GM19193 (cell line): ENCODE results near the gene CFAP57.

Source experiments
- POLR2A ChIP-seq: IDR thresholded peaks from 4 replicates; pipeline ENCODE4 v1.6.1; 2011; ENCODE audit not compliant: insufficient read depth, insufficient read length; ENCODE audit errors: extremely low read depth

Gene CFAP57

DNA sequence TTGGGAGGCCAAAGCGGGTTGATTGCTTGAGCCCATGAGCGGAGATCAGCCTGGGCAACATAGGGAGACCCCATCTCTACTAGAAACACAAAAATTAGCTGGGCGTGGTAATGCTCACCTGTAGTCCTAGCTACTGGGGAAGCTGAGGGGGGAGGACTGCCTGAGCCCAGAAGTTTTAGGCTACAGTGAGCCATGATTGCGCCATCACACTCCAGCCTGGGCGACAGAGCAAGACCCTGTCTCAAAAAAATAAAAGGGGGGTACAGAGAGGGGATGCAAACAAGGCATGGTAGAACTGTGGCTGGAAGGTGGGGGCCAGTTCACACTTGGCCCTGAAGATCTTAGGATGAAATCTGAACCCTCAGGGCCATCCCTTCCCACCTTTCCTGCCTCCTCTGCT lies 114.4 kb downstream of the CFAP57 start:
- no peak for TF ChIP-seq POLR2A

DNA sequence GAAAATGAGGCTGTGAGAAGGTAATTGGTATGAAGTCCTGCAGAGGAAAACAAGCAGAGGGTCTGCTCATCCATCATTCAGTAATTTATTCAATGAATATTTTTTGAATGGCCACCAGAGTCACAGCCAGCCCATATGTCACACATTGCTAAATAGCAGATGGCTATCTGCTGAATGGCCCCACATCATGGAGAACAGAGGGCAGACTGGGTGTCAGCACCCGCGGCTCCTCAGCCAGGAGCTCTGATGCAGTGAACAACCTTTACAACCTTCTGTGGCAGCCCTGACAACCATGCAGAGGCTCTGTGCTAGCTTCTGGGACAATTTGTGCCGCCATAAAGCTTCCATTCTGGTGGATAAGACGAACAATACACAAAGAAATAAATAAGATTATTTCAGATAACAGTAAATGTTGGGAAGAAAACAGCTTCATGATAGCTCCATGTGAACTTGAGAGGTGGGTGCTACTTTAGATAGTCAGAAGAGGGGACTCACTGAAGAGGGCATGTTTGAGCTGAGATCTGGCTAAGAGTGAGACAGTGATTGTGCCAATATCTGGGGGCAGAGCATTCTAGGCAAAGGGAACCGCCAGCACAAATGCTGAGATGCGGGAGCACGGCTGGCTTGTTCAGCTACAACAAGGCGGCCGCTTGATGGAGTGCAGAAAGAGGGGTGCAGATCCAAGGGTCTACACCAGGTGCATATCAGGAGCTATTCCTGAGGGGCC lies 116.1 kb downstream of the CFAP57 start:
- TF ChIP-seq POLR2A, result no peak

DNA sequence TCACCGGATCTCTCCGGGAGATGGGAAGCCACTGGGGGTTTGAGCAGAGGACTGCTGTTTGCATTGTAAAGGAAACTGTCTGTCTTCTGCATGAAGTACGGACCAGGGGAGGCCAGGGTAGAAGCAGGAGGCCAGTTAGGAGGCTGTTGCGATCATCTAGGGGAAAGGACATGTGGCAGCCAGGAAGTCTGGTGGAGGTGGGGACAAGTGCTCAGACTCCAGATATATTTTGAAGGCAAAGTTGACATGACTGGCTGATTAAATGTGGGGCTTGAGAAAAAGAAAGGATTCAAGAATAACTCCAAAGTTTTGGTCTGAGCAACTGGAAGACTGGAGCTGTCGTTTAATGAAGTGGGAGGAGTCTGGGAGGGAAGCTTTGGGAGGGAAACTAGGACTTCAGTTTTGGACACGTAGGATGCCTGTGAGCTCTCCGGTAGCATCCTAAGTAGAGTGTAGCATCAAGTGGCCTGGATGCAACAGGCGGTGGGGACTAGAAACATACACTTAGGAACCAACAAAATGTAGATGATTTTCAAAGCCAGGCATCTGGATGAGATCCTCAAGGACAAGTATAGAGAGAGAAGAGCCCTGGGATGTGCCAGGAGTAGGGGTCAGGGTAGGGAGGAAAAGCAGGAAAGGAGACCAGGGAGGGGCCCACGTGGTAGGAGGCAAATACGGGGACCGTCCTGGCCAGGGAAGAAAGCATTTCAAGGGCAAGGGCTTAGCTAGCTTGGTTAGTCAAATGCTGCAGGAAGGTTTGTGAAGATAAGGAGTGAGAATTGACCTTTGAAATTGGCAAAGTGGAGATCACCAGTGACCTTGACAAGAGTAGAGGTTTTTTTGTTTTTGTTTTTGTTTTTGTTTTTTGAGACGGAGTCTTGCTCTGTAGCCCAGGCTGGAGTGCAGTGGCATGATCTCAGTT lies 116.9 kb downstream of the CFAP57 start:
- TF ChIP-seq POLR2A, result no peak

DNA sequence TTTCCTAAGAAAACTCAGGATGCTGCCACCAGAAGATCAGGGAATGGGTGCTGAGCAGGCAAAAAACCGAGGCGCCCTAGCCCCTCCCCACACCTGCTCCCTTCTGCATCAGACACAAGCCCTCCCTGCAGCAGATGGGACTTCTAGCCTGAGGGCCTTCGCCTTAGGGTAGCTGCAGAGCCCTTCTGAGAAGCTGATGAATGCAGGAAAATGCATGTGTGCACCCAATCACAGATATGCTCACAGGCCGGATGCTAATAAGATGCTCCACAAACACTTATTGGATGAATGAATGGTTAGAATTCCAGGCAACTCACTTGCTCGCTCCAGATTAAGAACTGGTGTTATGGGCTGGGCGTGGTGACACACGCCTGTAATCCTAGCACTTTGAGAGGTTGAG lies 120.1 kb downstream of the CFAP57 start:
- TF ChIP-seq POLR2A, result no peak

DNA sequence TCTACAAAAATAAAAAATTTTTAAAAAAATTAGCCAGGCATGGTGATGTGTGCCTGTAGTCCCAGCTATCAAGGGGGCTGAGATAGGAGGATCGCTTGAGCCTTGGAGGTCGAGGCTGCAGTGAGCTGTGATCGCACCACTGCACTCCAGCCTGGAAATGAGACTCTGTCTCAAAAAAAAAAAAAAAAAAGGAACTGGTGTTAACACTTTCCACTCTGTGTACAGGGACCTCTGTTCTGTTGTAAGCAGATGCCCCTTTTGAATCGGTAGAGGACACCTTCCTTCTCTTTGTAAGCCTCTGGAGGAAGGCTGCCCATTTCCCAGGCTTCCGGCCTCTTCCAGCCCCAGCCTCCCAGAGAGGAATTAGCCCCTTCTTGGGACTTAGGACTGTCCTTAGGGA lies 120.5 kb downstream of the CFAP57 start:
- TF ChIP-seq POLR2A, result no peak

DNA sequence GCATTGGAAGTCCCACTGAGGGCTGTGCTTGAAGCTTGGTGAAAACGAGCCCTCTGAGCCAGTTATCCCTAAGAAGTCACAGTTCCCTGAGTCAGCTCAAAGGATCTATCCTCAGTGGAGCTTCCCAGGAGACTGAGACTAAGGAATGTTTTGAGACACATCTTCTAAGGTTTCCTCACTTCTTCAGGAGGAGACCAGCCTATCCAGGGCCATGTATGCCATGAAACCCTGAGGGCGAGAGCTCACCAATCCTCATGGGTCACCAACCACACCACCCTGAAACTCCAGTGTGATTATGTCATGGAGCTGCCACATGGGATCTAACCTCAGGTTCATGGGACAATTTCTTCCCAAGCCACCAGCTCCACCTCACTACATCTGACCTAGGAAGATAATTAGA lies 121.0 kb downstream of the CFAP57 start:
- TF ChIP-seq POLR2A, result no peak

DNA sequence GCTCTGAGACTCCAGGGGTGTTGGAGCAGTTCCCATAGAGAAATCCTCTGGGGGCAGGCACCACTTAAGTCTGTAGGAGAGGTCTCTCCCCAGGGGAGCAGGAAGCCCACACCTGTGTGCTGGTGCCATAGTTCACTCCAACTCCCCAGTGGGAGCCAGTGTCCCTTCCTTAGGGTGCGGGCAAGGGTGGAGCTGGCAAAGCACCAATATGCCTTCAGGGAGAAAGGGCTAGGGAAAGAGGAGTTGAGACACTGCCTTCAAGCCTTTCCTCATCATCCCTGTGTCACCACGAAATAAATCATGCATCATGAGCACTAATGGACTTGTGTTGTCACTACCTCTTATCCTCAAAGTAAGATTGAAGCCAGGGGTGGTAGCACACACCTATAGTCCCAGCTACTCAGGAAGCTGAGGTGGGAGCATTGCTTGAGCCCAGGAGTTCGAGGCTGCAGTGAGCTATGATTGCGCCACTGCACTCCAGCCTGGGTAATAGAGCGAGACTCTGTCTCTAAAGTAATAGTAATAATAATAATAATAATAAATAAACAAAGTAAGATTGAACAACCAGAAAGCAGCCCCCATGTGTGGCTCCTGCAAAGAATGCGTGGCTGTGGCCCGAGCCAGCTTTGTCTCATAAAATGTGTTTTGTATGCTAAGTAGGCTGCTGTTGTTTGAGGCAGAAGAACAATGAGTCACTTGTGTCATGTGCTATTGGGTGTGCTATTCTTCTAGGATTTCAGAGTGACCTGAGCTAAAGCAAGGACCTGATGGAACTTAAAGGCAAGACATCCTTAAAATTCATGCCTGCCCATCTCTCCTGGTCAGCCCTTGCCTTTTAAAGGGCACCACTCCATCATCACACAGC lies 122.0 kb downstream of the CFAP57 start:
- TF ChIP-seq POLR2A, result no peak

DNA sequence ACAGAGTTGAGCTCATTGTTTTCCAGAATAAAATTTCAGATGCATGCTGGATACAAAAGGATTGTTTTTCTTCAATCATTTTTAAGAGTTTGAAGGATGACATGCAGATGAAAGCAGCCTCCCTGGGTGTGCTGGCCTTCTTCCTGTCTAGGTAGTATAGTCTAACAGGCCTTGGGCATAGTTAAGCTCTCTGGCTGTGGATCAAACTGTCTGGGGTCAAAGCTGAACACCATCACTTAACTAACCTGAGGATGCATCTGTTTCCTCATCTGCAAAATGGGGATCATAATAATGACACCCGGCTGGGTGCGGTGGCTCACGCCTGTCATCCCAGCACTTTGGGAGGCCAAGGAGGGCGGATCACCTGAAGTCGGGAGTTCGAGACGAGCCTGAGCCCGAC lies 122.6 kb downstream of the CFAP57 start:
- no peak for TF ChIP-seq POLR2A

DNA sequence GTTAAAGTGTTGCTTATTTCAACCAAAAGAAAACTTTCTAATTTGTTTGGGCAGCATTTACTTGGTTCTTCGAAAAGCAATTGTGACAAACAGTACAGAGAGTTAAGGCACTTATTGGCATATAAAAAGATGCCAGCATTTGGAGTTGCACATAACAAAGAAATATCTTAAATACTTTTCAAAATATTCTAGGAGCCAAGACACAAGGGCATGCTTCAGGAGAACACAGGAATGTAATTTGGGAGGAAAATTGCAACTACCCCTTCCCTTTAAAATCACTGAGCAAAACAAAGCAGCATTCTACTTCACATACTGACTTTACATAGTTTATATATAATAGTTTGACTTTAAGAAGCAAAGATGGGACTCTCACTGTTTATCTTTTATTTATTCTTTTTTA lies 124.1 kb downstream of the CFAP57 start:
- no peak for TF ChIP-seq POLR2A

DNA sequence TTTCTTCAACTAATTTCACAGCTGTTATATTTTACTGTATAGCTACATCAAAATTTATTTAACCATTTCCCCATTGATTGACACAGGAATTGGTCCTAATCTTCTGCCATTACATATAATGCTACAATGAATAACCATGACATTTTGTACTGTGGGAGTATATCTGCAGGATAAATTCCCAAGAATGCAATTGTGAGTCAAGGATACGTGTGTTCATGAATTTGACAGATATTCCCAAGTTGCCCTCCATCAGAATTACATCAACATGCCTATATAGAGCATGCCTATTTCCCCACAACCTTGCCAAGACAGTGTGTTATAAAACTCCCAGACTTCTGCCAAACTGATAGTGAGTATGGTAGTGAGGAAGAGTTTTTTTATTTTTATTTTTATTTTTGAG lies 125.9 kb downstream of the CFAP57 start:
- no peak for TF ChIP-seq POLR2A

DNA sequence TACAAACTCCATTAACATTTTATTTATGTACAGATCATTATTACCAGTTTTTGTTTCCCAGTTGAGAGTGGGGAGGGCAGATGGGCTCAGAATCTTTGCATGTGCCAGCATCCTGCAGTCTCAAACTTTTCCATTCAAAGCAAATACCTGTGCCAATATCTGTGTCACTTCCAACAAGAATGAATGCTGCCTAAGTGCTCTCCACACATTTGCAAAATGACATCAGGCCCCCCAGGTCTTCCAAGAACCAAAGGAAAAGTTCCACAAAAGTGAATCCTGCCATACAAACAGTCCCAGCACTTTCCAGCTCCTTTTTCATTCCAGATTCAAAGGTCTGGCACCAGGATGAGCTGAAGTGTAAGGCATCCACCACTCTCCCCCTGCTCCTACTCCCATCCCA lies 127.0 kb downstream of the CFAP57 start:
- TF ChIP-seq POLR2A, result no peak

DNA sequence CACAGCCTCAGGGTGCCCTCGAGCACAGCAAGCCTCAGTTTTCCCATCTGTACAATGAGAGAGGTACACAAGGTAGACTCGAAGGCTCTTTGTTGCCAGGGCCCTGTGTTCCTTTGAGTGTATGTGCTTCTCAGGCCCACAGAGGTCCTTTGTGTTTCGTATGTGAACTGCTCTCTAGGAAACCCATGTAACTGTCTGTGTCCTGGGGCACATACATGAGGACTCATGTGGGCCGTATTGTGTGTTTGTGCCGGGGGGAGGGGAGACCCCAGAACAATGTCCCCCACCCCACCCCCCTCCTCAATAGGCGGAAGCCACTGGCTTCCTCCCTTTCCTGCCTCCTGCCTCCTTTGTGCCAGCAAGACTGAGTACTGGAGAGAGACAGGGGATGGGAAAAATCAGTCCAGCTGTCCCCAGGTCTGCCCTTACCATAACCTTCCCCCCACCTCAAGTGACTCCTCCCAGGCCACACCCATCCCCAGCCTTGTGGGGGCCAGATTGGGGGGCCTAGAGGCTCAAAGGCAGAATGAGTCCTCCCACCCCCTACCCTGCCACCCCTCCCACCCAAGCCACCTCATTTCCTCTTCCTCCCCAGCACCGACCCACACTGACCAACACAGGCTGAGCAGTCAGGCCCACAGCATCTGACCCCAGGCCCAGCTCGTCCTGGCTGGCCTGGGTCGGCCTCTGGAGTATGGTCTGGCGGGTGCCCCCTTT lies 128.4 kb downstream of the CFAP57 start, which contains the start of gene TIE1:
Gene TIE1, plus strand, starts transcription at position 605 of the 717 bp plus-strand sequence. Its CDS starts 90 bp downstream, at position 695.
- no peak for TF ChIP-seq POLR2A

DNA sequence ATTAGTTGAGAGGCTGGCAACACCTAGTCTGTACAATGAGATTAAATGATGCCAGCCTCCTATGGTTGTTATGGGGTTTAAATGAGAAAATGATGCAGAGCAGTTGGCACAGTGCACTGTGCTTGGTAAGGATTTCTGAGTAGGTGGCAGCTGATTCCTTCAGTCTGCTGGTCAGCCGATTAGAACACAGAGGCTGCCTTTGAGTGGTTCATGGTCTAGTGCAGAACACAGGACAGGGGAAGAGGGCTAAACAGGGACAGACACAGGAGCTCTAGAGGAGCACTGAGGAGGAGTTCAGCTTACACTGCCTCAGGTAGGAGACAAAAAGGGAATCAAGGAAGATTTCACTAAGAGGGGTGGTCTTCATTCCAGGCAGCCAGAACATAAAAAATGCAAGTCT lies 130.1 kb downstream of the CFAP57 start:
- TF ChIP-seq POLR2A, result no peak

DNA sequence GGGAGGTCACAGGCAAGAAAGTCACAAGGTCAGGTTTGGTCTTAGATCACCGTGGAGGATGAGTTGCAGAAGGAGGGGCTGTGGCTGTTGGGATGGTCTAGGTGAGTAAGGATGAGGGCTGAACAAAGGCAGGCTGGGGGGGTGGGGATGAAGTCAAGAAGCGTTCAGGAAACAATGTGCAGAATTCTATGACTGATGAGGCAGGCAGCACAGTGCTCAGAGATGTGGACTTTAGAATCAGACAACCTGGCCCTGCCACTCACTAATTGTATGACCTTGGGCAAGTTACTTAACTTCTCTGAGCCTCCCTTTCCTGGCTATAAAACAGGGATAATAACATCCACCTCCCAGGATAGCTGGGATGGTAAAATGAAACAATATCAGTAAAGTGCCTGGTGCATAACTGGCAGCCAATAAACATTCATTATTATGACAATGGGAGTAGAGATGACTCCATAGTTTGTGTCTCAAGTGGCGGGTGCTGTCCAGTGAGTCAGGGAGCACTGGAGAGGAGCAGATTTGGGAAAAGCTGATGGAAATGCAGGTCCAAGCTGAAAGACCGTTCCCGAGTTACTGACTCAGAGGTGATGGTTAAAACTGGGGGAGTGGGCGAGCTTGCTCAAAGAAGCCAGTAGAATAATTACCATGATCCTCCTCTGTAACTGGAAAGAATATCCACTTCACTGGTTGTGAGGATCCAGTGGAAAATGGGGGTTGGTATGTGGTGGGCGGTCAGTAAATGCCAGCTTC lies 130.8 kb downstream of the CFAP57 start:
- TF ChIP-seq POLR2A, result no peak
